ENCODE data around the gene ACY1.
A peak's percentile ranks its signal among the peaks of the same experiment; 100 is the strongest.

ACY1 gene

GRCh38 chr3:51966486-51966885, 16.8 kb upstream of the ACY1 start:
- DNase-seq = no peak

GRCh38 chr3:51966922-51967383, 16.4 kb upstream of the ACY1 start:
- DNase-seq = no peak

- DNase-seq = peak in 1 of 2 donors; percentile 46
Observed at GRCh38 chr3:51967384-51968169, 15.8 kb upstream of the ACY1 start, which contains the start of gene PCBP4. Gene PCBP4 (minus strand): TSS chr3:51967454. CDS start chr3:51961240, 6,214 bp downstream.

- DNase-seq = no peak
Observed at GRCh38 chr3:51968170-51968775, 15.1 kb upstream of the ACY1 start.

GRCh38 chr3:51968883-51969678, 14.3 kb upstream of the ACY1 start:
- DNase-seq = no peak

GRCh38 chr3:51969841-51970240, 13.5 kb upstream of the ACY1 start:
- DNase-seq = no peak

- no peak for DNase-seq
Observed at GRCh38 chr3:51970606-51971300, 12.6 kb upstream of the ACY1 start.

GRCh38 chr3:51971350-51971749, 12.0 kb upstream of the ACY1 start:
- DNase-seq = no peak

GRCh38 chr3:51974277-51974962, 8.9 kb upstream of the ACY1 start:
- DNase-seq = no peak

GRCh38 chr3:51974963-51975851, 8.1 kb upstream of the ACY1 start, which contains the start of gene ABHD14A:
Gene ABHD14A (plus strand): TSS chr3:51975064. CDS start chr3:51975136, 72 bp downstream.
- DNase-seq = peak; percentile 79 to 84

- DNase-seq = peak; percentile 41 to 44
Observed at GRCh38 chr3:51975852-51976549, 7.3 kb upstream of the ACY1 start.

GRCh38 chr3:51977446-51978142, 5.7 kb upstream of the ACY1 start:
- peak; percentile 23 to 49 for DNase-seq

GRCh38 chr3:51978143-51978502, 5.2 kb upstream of the ACY1 start:
- DNase-seq = no peak

GRCh38 chr3:51980253-51980652, 3.1 kb upstream of the ACY1 start:
- no peak for DNase-seq

- peak; percentile 20 to 26 for DNase-seq
Observed at GRCh38 chr3:51982352-51982837, 940 bp upstream of the ACY1 start.

- no peak for DNase-seq
Observed at GRCh38 chr3:51983578-51984268, 388 bp downstream of the ACY1 start.

- DNase-seq = no peak
Observed at GRCh38 chr3:51984269-51984647, 923 bp downstream of the ACY1 start.

- no peak for DNase-seq
Observed at GRCh38 chr3:51985063-51985462, 1.7 kb downstream of the ACY1 start.

Measured in CD4-positive, alpha-beta T cell treated with Interleukin-4 for 1 hour (primary cell).